IMR-90 (cell line): ENCODE data around the gene ZNF692.

ENCODE experiments used
- CTCF ChIP-seq: conservative IDR thresholded peaks from 2 replicates; pipeline ENCODE4 v1.5.1; 2012; ENCODE audit warnings: mild to moderate bottlenecking, low read depth, low read length, improper control_type of control experiment
- ELK1 ChIP-seq: fragments of 150-350 bp; IDR thresholded peaks from 2 replicates; pipeline ENCODE4 v1.6.1; 2016; ENCODE audit warnings: low read depth, mild to moderate bottlenecking, low read length, moderate library complexity, borderline replicate concordance
- MAFK ChIP-seq: IDR thresholded peaks from 2 replicates; pipeline ENCODE4 v1.6.1; 2012; ENCODE audit warnings: low read depth, low read length, improper control_type of control experiment
- NFE2L2 ChIP-seq: fragments of 150-350 bp; IDR thresholded peaks from 2 replicates; pipeline ENCODE4 v1.6.1; 2016; ENCODE audit warnings: low read depth, mild to moderate bottlenecking, low read length
- POLR2A ChIP-seq: IDR thresholded peaks from 2 replicates; pipeline ENCODE4 v1.6.1; 2012; ENCODE audit warnings: mild to moderate bottlenecking, low read depth, low read length
- RFX5 ChIP-seq: IDR thresholded peaks from 2 replicates; pipeline ENCODE4 v1.8.0; 2012; ENCODE audit warnings: low read depth, mild to moderate bottlenecking, low read length, moderate library complexity

- no peak for TF ChIP-seq NFE2L2
- no peak for TF ChIP-seq ELK1
- 0 out of 2 replicates have a peak, but pooled peaks have one; percentile 3 for TF ChIP-seq RFX5
- peak; percentile 58 for TF ChIP-seq CTCF
- TF ChIP-seq MAFK = no peak
- no peak for TF ChIP-seq POLR2A
These were observed 17.0 kb downstream of the ZNF692 start for GRCh38 chr1:248841702-248842395.
